Left lung (tissue), 10 donors: ENCODE results near the gene ALDH6A1. TPM values are rescaled to one million over a fixed set of nuclear protein-coding genes. Genes with fewer than 3 reads are reported as not detected.

Experiments
- ATAC-seq: fragments of 200-7000 bp; cut with Tn5 transposase; one replicate; pipeline ENCODE4 v1.9.1; 2020; ENCODE audit warnings: moderate library complexity
- DNase-seq, 4 donors: peaks; one replicate each; pipeline ENCODE4 v3.0.0-alpha.2; 2013 to 2020
- H3K27ac ChIP-seq, 2 donors: fragments of 200-600 bp; sonication (generic) in 1 of 2; one replicate each; pipeline versions ENCODE4 v1.5.0 to v1.8.0; 2020 to 2021
- H3K27me3 ChIP-seq, 2 donors: fragments of 200-600 bp; sonication (generic) in 1 of 2; one replicate each; pipeline versions ENCODE4 v1.5.0 to v1.8.0; 2020 to 2021
- H3K36me3 ChIP-seq, 2 donors: fragments of 200-600 bp; sonication (generic) in 1 of 2; one replicate each; pipeline versions ENCODE4 v1.5.0 to v1.8.0; 2020 to 2021
- H3K4me1 ChIP-seq, 2 donors: fragments of 200-600 bp; one replicate each; pipeline ENCODE4 v1.8.0; 2021
- H3K4me3 ChIP-seq, 2 donors: fragments of 200-600 bp; sonication (generic) in 1 of 2; one replicate each; pipeline versions ENCODE4 v1.5.0 to v1.8.0; 2020 to 2021; ENCODE audit warnings: mild to moderate bottlenecking in 1 of 2
- H3K9me3 ChIP-seq, 2 donors: fragments of 200-600 bp; sonication (generic) in 1 of 2; one replicate each; pipeline versions ENCODE4 v1.5.0 to v1.8.0; 2020 to 2021
- CTCF ChIP-seq, 2 donors: fragments of 200-600 bp; sonication (generic) in 1 of 2; IDR thresholded peaks; one replicate each; pipeline versions ENCODE4 v1.5.0 to v1.8.0; 2021; ENCODE audit warnings: antibody characterized with exemption in 2 of 2
- intact Hi-C, 2 donors: fragments of 100-400 bp; cut with DNase I; formaldehyde crosslinking; loops; one replicate each; pipeline versions ENCODE4 v1.11.2 to v1.14.2; 2022
- polyA plus RNA-seq, 6 donors: library from polyadenylated mRNA; unstranded; fragments of 120-200 nt; gene quantifications; one replicate each; pipeline ENCODE4 v1.2.1, GENCODE V29; 2013; ENCODE audit not compliant: insufficient read length in 6 of 6
- total RNA-seq, 2 donors: library from RNA; stranded (reverse); fragmentation: NEBNext Ultra II Directional; extraction: Animal tissue kit (Norgen Biotek cat#: 25700); gene quantifications; one replicate each; pipeline ENCODE4 v1.2.1, GENCODE V29; 2021
- donor health status: DM: no; HTN: yes; CAD: no.
- donor health status: DM: no; HTN: no; CAD: no.

Gene ALDH6A1
- total and polyA plus RNA-seq, 8 donors, result 23.0 to 62.4 (median 29.0) TPM

- no peaks in the 10 kb centered on the region for H3K4me1 ChIP-seq
- H3K4me3 ChIP-seq, result no peak overlapping the region
- no peak for ATAC-seq
- no peaks in the 10 kb centered on the region for H3K36me3 ChIP-seq
- no peaks in the 10 kb centered on the region for H3K9me3 ChIP-seq
- no peak for DNase-seq
- H3K27ac ChIP-seq, result no peak overlapping the region
- intact Hi-C loops, result no loop called here
- H3K27me3 ChIP-seq, result no peaks in the 10 kb centered on the region
- TF ChIP-seq CTCF (IDR thresholded peaks at IDR 0.05), result no peak
These were observed 48.7 kb downstream of the ALDH6A1 start for GRCh38 chr14:74035556-74035955.

- Histone ChIP-seq H3K4me3 (no peak overlapping the region), H3K27ac (no peak overlapping the region), H3K9me3 (no peaks in the 10 kb centered on the region), H3K36me3 (no peaks in the 10 kb centered on the region), H3K27me3 (no peaks in the 10 kb centered on the region), H3K4me1 (no peaks in the 10 kb centered on the region)
- intact Hi-C loops, result no loop called here
- TF ChIP-seq CTCF (IDR thresholded peaks at IDR 0.05), result no peak
- DNase-seq (no peak), ATAC-seq (no peak)
These were observed 49.7 kb downstream of the ALDH6A1 start for GRCh38 chr14:74034572-74034971.

- Histone ChIP-seq H3K27ac (no peak overlapping the region), H3K27me3 (no peaks in the 10 kb centered on the region), H3K4me1 (no peaks in the 10 kb centered on the region), H3K36me3 (no peaks in the 10 kb centered on the region), H3K9me3 (no peaks in the 10 kb centered on the region), H3K4me3 (no peak overlapping the region)
- no peak for ATAC-seq
- intact Hi-C loops, result no loop called here
- no peak for DNase-seq
- no peak for TF ChIP-seq CTCF (IDR thresholded peaks at IDR 0.05)
These were observed 55.1 kb downstream of the ALDH6A1 start for GRCh38 chr14:74029136-74029535.

GRCh38 chr14:74022346-74022745 is 61.9 kb downstream of the ALDH6A1 start:
- intact Hi-C loops, result no loop called here
- no peaks in the 10 kb centered on the region for H3K36me3 ChIP-seq
- no peak for TF ChIP-seq CTCF (IDR thresholded peaks at IDR 0.05)

DNA sequence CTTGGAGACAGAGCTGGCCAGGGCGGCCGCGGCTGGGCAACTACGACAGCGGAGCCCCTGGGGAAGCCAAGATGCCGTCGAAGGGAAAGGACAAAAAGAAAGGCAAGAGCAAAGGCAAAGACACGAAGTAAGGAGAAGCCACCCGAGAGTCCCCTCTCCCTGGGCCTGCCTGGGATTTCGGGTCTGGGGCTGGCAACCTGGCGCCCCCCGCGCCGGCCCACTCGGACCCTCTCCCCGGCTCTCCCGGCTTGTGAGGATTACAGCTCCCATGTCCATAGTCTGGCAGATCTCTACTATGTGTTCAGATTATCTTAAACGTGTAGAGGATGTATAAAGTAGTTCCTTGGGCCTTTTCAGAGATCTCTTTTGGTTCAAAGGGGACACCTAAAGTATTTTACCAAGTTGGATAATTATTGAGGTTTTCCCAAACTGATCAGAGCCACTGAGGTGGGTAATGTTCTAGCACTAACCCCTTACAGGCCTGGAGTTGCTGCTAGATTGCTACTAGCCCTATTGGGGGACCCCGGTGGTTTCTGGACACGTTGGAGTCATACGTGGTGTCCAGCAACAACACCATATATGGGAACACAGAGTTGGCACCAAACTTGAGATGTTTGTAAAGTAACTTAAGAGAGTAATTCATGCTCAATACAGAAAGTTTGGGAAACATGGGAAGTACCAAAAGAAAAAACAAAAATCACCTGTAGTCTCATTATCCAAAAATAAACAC is 64.7 kb downstream of the ALDH6A1 start:
- ATAC-seq, result peak; percentile 14

More at GRCh38 chr14:74022346-74022745, 61.9 kb downstream of the ALDH6A1 start:
- ATAC-seq, result no peak
- Histone ChIP-seq H3K9me3 (no peaks in the 10 kb centered on the region), H3K4me1 (peaks cover 7 to 14% of the 10 kb centered on the region in 2 donors), H3K27me3 (no peaks in the 10 kb centered on the region), H3K27ac (no peak overlapping the region), H3K4me3 (no peak overlapping the region)
- DNase-seq, result no peak

More for the DNA sequence above, 64.7 kb downstream of the ALDH6A1 start:
- Histone ChIP-seq H3K4me3 (peak overlapping the region; percentile 66 to 81), H3K27ac (peak overlapping the region; percentile 73 to 98), H3K4me1 (peaks cover 7 to 14% of the 10 kb centered on the region in 2 donors), H3K36me3 (no peaks in the 10 kb centered on the region), H3K9me3 (no peaks in the 10 kb centered on the region), H3K27me3 (no peaks in the 10 kb centered on the region)
- TF ChIP-seq CTCF (IDR thresholded peaks at IDR 0.05), result no peak
- peak in 2 of 4 donors; percentile 36 to 74 for DNase-seq
- intact Hi-C loops, result no loop called here
